AG10803 (cell line): ENCODE results near the gene EML1.
A peak's percentile ranks its signal among the peaks of the same experiment; 100 is the strongest.

Source experiments
- DNase-seq: peaks from one replicate; pipeline ENCODE4 v3.0.0; 2010; ENCODE audit warnings: low read depth
- H3K4me3 ChIP-seq: 2 replicates; pipeline ENCODE4 v1.5.1; 2011; ENCODE audit warnings: mild to moderate bottlenecking, low read length, control low read depth
- TF ChIP-seq, protein P1 (sequence below): conservative IDR thresholded peaks from 2 replicates; pipeline ENCODE4 v1.5.1; 2011; ENCODE audit warnings: mild to moderate bottlenecking, low read length, control low read depth, inconsistent platforms

The EML1 gene

DNA sequence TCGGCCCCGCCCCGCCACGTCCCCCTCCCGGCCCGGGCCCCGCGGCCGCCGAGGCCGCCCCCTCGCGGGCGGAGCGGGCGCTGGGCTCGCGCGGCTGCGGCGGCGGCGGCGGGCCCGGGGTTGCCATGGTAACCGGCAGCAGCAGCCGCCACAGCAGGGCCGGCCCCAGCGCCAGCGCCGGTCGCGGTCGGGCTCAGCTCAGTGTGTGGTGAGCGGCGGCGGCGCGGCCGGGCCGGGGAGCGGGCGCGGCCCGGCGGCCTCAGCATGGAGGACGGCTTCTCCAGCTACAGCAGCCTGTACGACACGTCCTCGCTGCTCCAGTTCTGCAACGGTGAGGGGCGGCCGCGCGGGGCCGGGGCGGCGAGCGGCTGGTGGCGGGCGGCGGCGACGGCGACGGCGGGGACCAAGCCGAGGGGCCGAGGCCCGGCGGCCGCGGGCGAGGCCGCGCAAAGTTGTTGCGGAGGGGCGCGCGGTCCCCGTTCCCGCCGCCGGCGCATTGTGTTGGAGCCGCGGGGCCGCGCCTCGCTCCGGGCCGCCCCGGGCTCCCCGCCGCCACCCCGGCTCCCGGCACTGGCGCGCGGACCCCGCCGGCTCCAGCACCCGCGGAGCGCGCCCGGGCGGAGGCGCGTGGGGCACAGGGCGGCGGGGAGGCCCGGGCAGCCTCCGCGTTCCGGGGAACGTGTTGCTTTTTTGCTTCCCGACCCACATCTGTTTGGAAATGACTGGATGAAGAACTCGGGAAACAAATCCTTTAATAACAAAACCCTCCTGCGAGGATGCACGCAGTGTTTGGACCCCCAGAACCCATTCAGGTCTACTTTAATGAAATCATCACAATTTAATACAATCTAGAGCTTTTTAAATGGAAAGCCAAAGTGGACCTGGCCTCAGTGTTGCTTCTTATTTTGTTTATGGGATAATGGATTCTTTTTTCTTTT, at the start of gene EML1:
Gene EML1, plus strand, starts transcription at position 201 of the 938 bp plus-strand sequence. Its CDS starts 64 bp downstream, at position 265.
- H3K4me3 ChIP-seq: peak within 1 kb of the TSS; percentile 62
- TF ChIP-seq, protein P1, sequence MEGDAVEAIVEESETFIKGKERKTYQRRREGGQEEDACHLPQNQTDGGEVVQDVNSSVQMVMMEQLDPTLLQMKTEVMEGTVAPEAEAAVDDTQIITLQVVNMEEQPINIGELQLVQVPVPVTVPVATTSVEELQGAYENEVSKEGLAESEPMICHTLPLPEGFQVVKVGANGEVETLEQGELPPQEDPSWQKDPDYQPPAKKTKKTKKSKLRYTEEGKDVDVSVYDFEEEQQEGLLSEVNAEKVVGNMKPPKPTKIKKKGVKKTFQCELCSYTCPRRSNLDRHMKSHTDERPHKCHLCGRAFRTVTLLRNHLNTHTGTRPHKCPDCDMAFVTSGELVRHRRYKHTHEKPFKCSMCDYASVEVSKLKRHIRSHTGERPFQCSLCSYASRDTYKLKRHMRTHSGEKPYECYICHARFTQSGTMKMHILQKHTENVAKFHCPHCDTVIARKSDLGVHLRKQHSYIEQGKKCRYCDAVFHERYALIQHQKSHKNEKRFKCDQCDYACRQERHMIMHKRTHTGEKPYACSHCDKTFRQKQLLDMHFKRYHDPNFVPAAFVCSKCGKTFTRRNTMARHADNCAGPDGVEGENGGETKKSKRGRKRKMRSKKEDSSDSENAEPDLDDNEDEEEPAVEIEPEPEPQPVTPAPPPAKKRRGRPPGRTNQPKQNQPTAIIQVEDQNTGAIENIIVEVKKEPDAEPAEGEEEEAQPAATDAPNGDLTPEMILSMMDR: no peak
- peak; percentile 82 for DNase-seq

GRCh38 chr14:99744199-99744872, 48.9 kb upstream of the EML1 start:
- peak; percentile 38 for DNase-seq
- TF ChIP-seq, protein P1: no peak
- H3K4me3 ChIP-seq: no peak overlapping the region

GRCh38 chr14:99744873-99745224, 48.4 kb upstream of the EML1 start:
- TF ChIP-seq, protein P1: no peak

GRCh38 chr14:99745307-99745951, 47.8 kb upstream of the EML1 start:
- TF ChIP-seq, protein P1: no peak
- H3K4me3 ChIP-seq: no peak overlapping the region
- peak; percentile 43 for DNase-seq

More at GRCh38 chr14:99744873-99745224, 48.4 kb upstream of the EML1 start:
- DNase-seq: no peak
- no peak overlapping the region for H3K4me3 ChIP-seq

GRCh38 chr14:99747167-99747566, 46.0 kb upstream of the EML1 start:
- TF ChIP-seq, protein P1: no peak
- no peak overlapping the region for H3K4me3 ChIP-seq
- no peak for DNase-seq

DNA sequence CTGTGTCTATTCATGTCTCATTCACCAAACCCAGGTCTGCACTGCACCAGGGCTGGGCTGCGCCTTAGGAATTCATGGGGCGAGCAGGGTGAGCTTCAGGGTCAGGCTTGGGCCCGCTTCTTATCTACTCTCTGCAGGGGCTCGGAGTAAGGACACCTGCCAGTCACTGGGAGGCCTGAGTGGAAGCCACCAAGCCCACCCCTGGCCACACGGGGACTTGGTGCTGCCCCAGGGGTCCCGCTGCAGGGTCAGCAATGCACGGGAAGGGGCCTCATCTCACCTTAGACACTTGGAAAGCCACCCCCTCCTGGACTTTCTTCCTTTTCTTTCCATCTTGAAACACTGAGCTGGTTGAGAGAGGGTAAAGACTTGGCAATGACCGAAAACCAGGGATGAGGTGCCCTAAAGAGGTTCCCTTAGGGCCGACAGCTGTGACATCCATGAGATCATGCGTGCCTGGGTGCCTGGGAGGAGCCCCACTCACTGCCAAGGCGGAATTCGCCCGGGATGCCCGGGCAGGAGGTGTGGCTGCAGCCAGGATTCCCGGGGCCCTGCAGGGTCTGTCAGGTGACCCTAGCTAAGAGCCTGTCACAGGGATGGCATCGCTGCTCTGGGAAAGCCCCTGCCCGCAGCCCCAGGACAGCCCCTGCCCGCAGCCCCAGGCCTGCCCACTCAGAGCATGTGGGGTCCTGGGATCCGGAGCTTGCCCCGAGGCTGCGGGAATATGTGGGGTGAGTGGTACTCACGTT, 45.5 kb upstream of the EML1 start:
- TF ChIP-seq, protein P1: no peak
- H3K4me3 ChIP-seq: no peak overlapping the region
- no peak for DNase-seq
